Kidney (tissue), 14 donors: ENCODE results near the gene TBCD. TPM values are rescaled to one million over a fixed set of nuclear protein-coding genes. Genes with fewer than 3 reads are reported as not detected.

Experiments
- DNase-seq, 5 donors: peaks; one replicate each; pipeline ENCODE4 v3.0.0-alpha.2; 2013 to 2020
- FAIRE-seq: peaks from 2 replicates; lab custom pipeline; 2012; peaks lifted over from hg19 to GRCh38; lab: Jason Lieb, UNC
- H3K27ac ChIP-seq, 2 donors: one replicate each; pipeline ENCODE4 v1.7.0; 2013; ENCODE audit warnings: low read depth in 2 of 2, low read length in 2 of 2, inconsistent platforms in 1 of 2
- H3K27me3 ChIP-seq: one replicate; pipeline ENCODE4 v1.7.1; 2013; ENCODE audit warnings: low read length, inconsistent platforms; ENCODE audit not compliant: control insufficient read depth, insufficient read depth
- H3K36me3 ChIP-seq, 3 donors: one replicate each; pipeline versions ENCODE4 v1.7.0 to v1.7.1; 2013; ENCODE audit warnings: low read length in 3 of 3, control low read depth in 1 of 3, inconsistent platforms in 1 of 3; ENCODE audit not compliant: insufficient read depth in 3 of 3, control insufficient read depth in 2 of 3
- H3K4me1 ChIP-seq, 3 donors: one replicate each; pipeline versions ENCODE4 v1.7.0 to v1.7.1; 2013; ENCODE audit warnings: low read length in 3 of 3, inconsistent platforms in 1 of 3, low read depth in 1 of 3; ENCODE audit not compliant: control insufficient read depth in 2 of 3, insufficient read depth in 2 of 3
- H3K4me3 ChIP-seq, 3 donors: one replicate each; pipeline versions ENCODE4 v1.7.0 to v1.8.1; 2013; ENCODE audit warnings: low read length in 3 of 3, control low read depth in 1 of 3, inconsistent platforms in 1 of 3
- H3K9ac ChIP-seq, 3 donors: one replicate each; pipeline versions ENCODE4 v1.7.0 to v1.7.1; 2013; ENCODE audit warnings: low read length in 3 of 3, control low read depth in 1 of 3, inconsistent platforms in 1 of 3
- H3K9me3 ChIP-seq, 3 donors: one replicate each; pipeline versions ENCODE4 v1.7.0 to v1.7.1; 2013; ENCODE audit warnings: low read length in 3 of 3, control low read depth in 1 of 3, inconsistent platforms in 1 of 3; ENCODE audit not compliant: control insufficient read depth in 2 of 3, insufficient read depth in 1 of 3
- intact Hi-C: fragments of 100-400 bp; cut with DNase I; formaldehyde crosslinking; loops from one replicate; pipeline ENCODE4 v1.11.1; 2022
- polyA plus RNA-seq: library from polyadenylated mRNA; stranded (reverse); fragments of 350-450 nt; fragmentation: Illumina TruSeq; extraction: RNeasy Lipid Tissue Mini Kit (QIAGEN cat#74804); gene quantifications from one replicate; pipeline ENCODE4 v1.2.3, GENCODE V29; 2014; ENCODE audit warnings: low read depth, low replicate concordance; ENCODE audit not compliant: insufficient read depth
- total RNA-seq: library from RNA; stranded (reverse); fragmentation: NEBNext Ultra II Directional; extraction: Animal tissue kit (Norgen Biotek cat#: 25700); gene quantifications from one replicate; pipeline ENCODE4 v1.2.1, GENCODE V29; 2021
- TF ChIP-seq, protein P1 (sequence below): IDR thresholded peaks from 3 replicates; pipeline ENCODE4 v1.5.1; 2012; ENCODE audit warnings: mild to moderate bottlenecking, moderate library complexity, borderline replicate concordance; ENCODE audit not compliant: insufficient read depth; ENCODE audit errors: extremely low read depth
- donor health status: control.
- donor health status: control.
- donor health status: control.
- donor health status: control.
- donor health status: control.
- donor health status: DM: yes; HTN: yes; CAD: no.
- donor health status: Normal renal cell carcinoma (clear cell type).

Gene TBCD
- total and polyA plus RNA-seq, 2 donors from 2014 or later: 72.8 to 78.7 TPM

DNA sequence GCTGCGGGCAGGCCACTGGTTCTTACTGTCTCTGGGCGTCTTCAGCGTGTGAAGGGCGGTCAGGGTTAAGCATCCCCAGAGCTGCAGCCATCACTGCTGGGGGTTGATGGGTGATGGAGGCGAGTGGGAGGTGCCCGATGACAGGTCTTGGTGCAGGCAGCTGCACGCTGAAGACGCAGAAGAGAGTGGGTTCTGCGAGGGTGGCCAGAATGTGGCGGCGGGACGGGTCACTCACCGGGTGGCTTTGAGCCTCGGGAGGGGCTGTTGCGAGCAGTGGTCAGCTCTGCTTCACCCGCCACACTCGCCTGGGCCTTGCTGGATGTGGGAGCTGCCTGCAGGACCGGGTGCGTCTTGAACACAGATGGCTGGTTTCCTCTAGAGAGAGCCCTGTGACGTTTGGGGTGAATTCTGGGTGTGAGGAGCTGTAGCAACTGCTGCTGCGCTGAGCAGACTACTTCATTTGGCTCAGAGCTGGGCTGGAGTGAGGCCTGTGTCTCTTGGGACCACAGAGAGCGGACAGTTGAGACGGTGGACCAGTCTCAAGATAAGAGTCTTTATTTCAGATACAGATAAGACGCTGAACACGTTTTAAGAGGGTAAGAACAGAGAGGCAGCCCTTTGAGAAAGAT, 132.6 kb downstream of the TBCD start:
- DNase-seq: peak in 2 of 5 donors; percentile 64 to 70
- Histone ChIP-seq H3K9me3 (no peaks in the 10 kb centered on the region), H3K4me1 (peaks cover 5 to 25% (median 12%) of the 10 kb centered on the region in 3 donors), H3K9ac (no peak overlapping the region), H3K36me3 (no peaks in the 10 kb centered on the region), H3K27ac (no peak overlapping the region), H3K4me3 (no peak overlapping the region), H3K27me3 (no peaks in the 10 kb centered on the region)
- FAIRE-seq: no peak
- intact Hi-C loops: no loop called here
- TF ChIP-seq, protein P1, sequence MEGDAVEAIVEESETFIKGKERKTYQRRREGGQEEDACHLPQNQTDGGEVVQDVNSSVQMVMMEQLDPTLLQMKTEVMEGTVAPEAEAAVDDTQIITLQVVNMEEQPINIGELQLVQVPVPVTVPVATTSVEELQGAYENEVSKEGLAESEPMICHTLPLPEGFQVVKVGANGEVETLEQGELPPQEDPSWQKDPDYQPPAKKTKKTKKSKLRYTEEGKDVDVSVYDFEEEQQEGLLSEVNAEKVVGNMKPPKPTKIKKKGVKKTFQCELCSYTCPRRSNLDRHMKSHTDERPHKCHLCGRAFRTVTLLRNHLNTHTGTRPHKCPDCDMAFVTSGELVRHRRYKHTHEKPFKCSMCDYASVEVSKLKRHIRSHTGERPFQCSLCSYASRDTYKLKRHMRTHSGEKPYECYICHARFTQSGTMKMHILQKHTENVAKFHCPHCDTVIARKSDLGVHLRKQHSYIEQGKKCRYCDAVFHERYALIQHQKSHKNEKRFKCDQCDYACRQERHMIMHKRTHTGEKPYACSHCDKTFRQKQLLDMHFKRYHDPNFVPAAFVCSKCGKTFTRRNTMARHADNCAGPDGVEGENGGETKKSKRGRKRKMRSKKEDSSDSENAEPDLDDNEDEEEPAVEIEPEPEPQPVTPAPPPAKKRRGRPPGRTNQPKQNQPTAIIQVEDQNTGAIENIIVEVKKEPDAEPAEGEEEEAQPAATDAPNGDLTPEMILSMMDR: no peak

DNA sequence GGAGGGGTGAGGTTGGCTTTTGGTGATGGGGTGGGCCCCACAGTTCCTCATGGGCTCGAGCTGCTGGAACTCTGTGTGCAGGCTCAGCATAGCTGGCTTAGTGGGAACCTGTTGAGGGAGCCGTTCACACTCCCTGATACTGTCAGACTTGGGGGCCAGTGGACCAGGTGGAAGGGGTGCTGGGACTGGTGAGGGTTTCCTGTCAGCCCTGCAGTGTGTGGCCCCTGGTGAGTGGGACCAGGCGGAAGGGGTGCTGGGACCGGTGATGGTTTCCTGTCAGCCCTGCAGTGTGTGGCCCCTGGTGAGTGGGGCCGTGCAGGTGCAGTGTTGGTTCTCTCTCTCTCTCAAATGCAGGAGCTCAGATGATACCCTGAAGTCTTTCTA, 133.1 kb downstream of the TBCD start:
- peaks cover 5 to 28% (median 12%) of the 10 kb centered on the region in 3 donors for H3K4me1 ChIP-seq
- H3K27ac ChIP-seq: no peak overlapping the region
- H3K4me3 ChIP-seq: no peak overlapping the region
- H3K9me3 ChIP-seq: no peaks in the 10 kb centered on the region
- no peaks in the 10 kb centered on the region for H3K27me3 ChIP-seq
- TF ChIP-seq, protein P1: no peak
- H3K36me3 ChIP-seq: no peaks in the 10 kb centered on the region
- FAIRE-seq (no peak), DNase-seq (peak in 1 of 5 donors; percentile 66)
- intact Hi-C loops: no loop called here
- H3K9ac ChIP-seq: no peak overlapping the region

DNA sequence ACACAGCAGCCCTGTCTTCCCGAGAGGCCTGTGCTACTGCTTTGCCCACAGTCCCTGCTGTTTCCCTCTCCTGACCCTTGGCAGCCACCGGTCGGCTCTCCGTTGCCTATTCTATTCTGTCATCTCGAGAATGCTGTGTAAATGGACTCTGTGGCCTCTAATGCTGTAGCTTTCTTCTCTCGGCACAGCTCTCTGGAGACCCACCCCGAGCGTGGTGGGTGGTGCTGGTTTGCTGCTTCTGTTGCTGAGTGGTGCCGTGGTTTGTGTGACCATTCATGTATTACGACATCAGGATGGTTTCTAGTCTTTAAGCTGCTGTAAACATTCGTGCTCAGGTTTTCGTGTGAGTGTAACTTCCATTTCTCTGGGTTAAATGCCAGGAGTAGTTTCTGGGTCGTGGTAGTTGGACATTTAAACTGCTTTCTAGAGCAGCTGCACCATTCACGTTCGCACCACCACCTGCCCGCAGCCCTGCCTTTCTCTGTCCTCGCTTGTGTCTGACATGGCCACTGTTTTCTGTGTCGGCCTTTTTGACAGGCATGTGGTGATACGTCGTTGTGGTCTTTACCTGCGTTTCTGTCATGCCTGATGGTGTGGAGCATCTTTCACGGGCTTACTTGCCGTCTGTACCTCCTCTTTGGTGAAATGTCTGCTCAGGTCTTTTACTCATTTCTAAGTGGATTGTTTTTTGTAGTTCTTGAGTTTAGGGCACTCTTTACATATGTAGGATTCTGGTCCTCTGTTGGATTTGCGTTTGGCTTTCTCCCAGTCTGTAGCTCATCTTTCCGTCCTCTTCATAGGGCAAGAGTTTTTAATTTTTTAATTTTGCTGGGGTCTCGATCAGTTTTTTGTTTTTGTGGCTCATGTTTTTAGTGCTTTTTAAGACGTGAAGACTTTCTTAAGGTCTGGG, 135.6 kb downstream of the TBCD start:
- DNase-seq (no peak), FAIRE-seq (no peak)
- Histone ChIP-seq H3K9me3 (no peaks in the 10 kb centered on the region), H3K36me3 (no peaks in the 10 kb centered on the region), H3K27me3 (no peaks in the 10 kb centered on the region), H3K9ac (no peak overlapping the region), H3K4me1 (peaks cover 5 to 30% (median 10%) of the 10 kb centered on the region in 3 donors), H3K4me3 (no peak overlapping the region), H3K27ac (no peak overlapping the region)
- intact Hi-C loops: no loop called here
- TF ChIP-seq, protein P1: no peak
